ENCODE measurements around the gene RTN4. TPM values are rescaled to one million over a fixed set of nuclear protein-coding genes. Genes with fewer than 3 reads are reported as not detected.

The RTN4 gene
- total and polyA plus RNA-seq, 4 donors: 168 to 311 (median 230) TPM

GRCh38 chr2:55089726-55090125 lies 39.5 kb upstream of the RTN4 start:
- WGBS, 2 donors: 94 to 100% methylated on average over 1 of the region's 1 CpG
- Histone ChIP-seq H3K4me3 (no peak overlapping the region), H3K4me1 (ENCODE audit: control insufficient read depth in 5 of 5, insufficient read depth in 5 of 5, low read length in 5 of 5) (peaks cover 0 to 32% (median 8%) of the 10 kb centered on the region in 5 donors), H3K27me3 (ENCODE audit: control insufficient read depth in 3 of 3, insufficient read depth in 3 of 3, low read length in 2 of 3) (no peaks in the 10 kb centered on the region), H3K27ac (ENCODE audit: low read depth in 1 of 2, low read length in 1 of 2) (no peak overlapping the region), H3K36me3 (ENCODE audit: control insufficient read depth in 4 of 4, insufficient read depth in 4 of 4, low read length in 4 of 4) (no peaks in the 10 kb centered on the region), H3K9ac (ENCODE audit: insufficient read depth in 1 of 2, low read length in 2 of 2) (no peak overlapping the region), H3K9me3 (ENCODE audit: control insufficient read depth in 4 of 4, insufficient read depth in 3 of 4, low read length in 3 of 4) (no peaks in the 10 kb centered on the region)
- ATAC-seq (ENCODE audit: insufficient read depth, low FRiP score) (no peak), DNase-seq (no peak)
- TF ChIP-seq CTCF (IDR thresholded peaks at IDR 0.05; ENCODE audit: control extremely low read depth, extremely low read depth): no peak

GRCh38 chr2:55088400-55088799 lies 38.1 kb upstream of the RTN4 start:
- Histone ChIP-seq H3K4me3 (no peak overlapping the region), H3K9ac (ENCODE audit: insufficient read depth in 1 of 2, low read length in 2 of 2) (no peak overlapping the region), H3K9me3 (ENCODE audit: control insufficient read depth in 4 of 4, insufficient read depth in 3 of 4, low read length in 3 of 4) (no peaks in the 10 kb centered on the region), H3K36me3 (ENCODE audit: control insufficient read depth in 4 of 4, insufficient read depth in 4 of 4, low read length in 4 of 4) (no peaks in the 10 kb centered on the region), H3K27ac (ENCODE audit: low read depth in 1 of 2, low read length in 1 of 2) (no peak overlapping the region), H3K27me3 (ENCODE audit: control insufficient read depth in 3 of 3, insufficient read depth in 3 of 3, low read length in 2 of 3) (no peaks in the 10 kb centered on the region), H3K4me1 (ENCODE audit: control insufficient read depth in 5 of 5, insufficient read depth in 5 of 5, low read length in 5 of 5) (peaks cover 0 to 43% (median 10%) of the 10 kb centered on the region in 5 donors)
- DNase-seq: peak in 2 of 3 donors; percentile 71 to 73
- no peak for TF ChIP-seq CTCF (IDR thresholded peaks at IDR 0.05; ENCODE audit: control extremely low read depth, extremely low read depth)
- 91 to 100% methylated on average over 1 of the region's 1 CpG for WGBS, 2 donors
- ATAC-seq (ENCODE audit: insufficient read depth, low FRiP score): no peak

GRCh38 chr2:55087936-55088335 lies 37.7 kb upstream of the RTN4 start:
- H3K9ac ChIP-seq (ENCODE audit: insufficient read depth in 1 of 2, low read length in 2 of 2): no peak overlapping the region
- no peak for TF ChIP-seq CTCF (IDR thresholded peaks at IDR 0.05; ENCODE audit: control extremely low read depth, extremely low read depth)
- WGBS, 2 donors: 82 to 86% methylated on average over 3 of the region's 3 CpGs
- DNase-seq (no peak), ATAC-seq (ENCODE audit: insufficient read depth, low FRiP score) (no peak)
- no peaks in the 10 kb centered on the region for H3K27me3 ChIP-seq (ENCODE audit: control insufficient read depth in 3 of 3, insufficient read depth in 3 of 3, low read length in 2 of 3)
- H3K4me1 ChIP-seq (ENCODE audit: control insufficient read depth in 5 of 5, insufficient read depth in 5 of 5, low read length in 5 of 5): peaks cover 0 to 43% (median 10%) of the 10 kb centered on the region in 5 donors
- H3K36me3 ChIP-seq (ENCODE audit: control insufficient read depth in 4 of 4, insufficient read depth in 4 of 4, low read length in 4 of 4): no peaks in the 10 kb centered on the region
- peak overlapping the region in 1 of 2 donors; percentile 44 for H3K27ac ChIP-seq (ENCODE audit: low read depth in 1 of 2, low read length in 1 of 2)
- H3K4me3 ChIP-seq: no peak overlapping the region
- H3K9me3 ChIP-seq (ENCODE audit: control insufficient read depth in 4 of 4, insufficient read depth in 3 of 4, low read length in 3 of 4): no peaks in the 10 kb centered on the region

- Histone ChIP-seq H3K4me3 (no peak overlapping the region), H3K9me3 (ENCODE audit: control insufficient read depth in 4 of 4, insufficient read depth in 3 of 4, low read length in 3 of 4) (no peaks in the 10 kb centered on the region), H3K4me1 (ENCODE audit: control insufficient read depth in 5 of 5, insufficient read depth in 5 of 5, low read length in 5 of 5) (peaks cover 0 to 43% (median 10%) of the 10 kb centered on the region in 5 donors), H3K27me3 (ENCODE audit: control insufficient read depth in 3 of 3, insufficient read depth in 3 of 3, low read length in 2 of 3) (no peaks in the 10 kb centered on the region), H3K9ac (ENCODE audit: insufficient read depth in 1 of 2, low read length in 2 of 2) (no peak overlapping the region), H3K36me3 (ENCODE audit: control insufficient read depth in 4 of 4, insufficient read depth in 4 of 4, low read length in 4 of 4) (no peaks in the 10 kb centered on the region), H3K27ac (ENCODE audit: low read depth in 1 of 2, low read length in 1 of 2) (no peak overlapping the region)
- DNase-seq: no peak
- ATAC-seq (ENCODE audit: insufficient read depth, low FRiP score): no peak
- no peak for TF ChIP-seq CTCF (IDR thresholded peaks at IDR 0.05; ENCODE audit: control extremely low read depth, extremely low read depth)
Measured at GRCh38 chr2:55087501-55087900, 37.2 kb upstream of the RTN4 start.

All from lung (tissue), 12 donors.